ENCODE results near the gene TACC3.

Gene TACC3

GRCh38 chr4:1760521-1761071 is 39.3 kb downstream of the TACC3 start:
- DNase-seq (ENCODE audit: low spot score), result no peak

DNA sequence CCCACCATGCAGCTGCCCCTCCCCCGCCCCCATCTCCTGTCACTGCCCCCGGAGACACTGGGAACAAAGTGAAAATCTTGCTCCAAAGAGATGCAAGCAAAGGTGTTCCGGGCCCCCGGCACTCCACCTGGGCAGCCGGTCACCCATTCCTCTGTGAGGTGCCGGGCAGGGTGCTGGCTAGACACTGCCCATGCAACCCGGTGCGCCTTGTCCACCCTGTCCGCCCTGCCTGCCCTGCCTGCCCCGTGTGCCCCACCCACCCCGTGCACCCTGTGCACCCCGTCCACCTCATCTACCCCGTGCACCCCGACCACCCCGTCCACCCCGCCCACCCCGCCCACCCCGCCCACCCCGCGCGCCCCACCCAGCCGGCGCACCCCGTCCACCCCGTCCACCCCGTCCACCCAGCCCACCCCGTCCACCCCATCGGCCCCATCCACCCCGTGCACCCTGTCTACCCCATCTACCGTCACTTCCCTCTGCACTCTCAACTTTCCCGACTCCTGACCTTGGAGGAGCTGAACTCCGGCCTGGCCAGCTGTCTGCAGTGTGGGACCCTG is 39.9 kb downstream of the TACC3 start:
- no peak for DNase-seq (ENCODE audit: low spot score)

DNA sequence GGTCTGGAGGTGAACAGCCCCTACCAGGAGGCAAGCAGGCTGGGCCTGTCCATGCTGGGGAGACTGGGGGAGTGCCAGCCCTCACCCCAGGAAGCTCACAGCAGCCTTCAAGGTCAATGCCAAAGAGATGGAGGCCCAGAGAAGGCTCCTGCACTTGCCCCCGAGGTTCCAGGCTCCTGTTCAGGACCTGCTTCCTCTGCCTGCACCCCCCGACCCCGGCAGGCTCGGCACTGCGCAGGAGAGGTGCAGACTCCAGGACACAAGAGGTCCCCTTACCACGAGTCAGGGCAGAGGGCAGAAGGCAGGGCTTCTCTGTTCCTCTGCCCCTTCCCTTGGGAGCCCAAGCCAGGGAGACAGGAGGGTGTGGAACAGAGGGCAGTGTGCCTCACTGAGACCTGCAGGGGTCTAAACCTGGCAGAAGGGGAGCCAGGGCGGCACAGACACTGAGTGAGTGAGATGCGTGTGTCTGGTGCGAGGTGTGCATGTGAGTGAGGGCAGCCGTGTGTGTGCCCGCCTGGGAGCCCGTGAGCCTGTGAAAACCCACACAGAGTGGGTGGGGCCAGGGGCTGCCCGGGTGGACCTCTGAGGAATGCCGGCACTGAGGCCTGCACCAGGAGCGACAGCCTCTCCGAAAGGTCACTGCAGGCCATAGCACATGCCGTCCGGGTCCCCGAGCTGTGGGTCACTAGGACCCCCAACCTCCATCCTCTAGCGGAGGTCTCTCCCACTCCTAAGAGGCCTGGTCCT is 41.1 kb downstream of the TACC3 start:
- DNase-seq (ENCODE audit: low spot score), result no peak

DNA sequence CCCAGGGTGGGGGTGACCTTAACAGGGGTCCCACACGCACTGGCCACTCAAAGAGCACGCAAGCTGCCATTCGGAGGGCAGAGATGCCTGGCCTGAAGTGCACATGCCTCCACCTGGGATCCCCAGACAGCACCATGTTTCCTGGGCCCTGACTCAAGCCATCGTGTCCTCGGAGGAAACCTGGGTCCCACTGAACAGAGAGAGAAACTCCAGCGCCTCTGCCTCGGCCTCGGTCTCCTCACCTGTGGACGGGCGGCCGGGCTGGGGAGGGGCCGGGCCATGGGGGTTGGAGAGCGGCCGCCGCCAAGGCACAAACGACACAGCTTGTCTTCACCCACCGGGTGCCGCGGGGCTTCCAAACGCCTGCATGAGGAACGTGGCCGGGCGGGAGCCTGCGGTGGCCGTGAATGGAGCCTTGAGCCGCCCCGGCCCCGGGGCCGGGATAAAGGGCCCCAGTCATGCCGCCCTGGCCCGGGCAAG is 41.8 kb downstream of the TACC3 start:
- DNase-seq (ENCODE audit: low spot score), result no peak

GRCh38 chr4:1763550-1764080 is 42.3 kb downstream of the TACC3 start:
- DNase-seq (ENCODE audit: low spot score), result peak; percentile 37

DNA sequence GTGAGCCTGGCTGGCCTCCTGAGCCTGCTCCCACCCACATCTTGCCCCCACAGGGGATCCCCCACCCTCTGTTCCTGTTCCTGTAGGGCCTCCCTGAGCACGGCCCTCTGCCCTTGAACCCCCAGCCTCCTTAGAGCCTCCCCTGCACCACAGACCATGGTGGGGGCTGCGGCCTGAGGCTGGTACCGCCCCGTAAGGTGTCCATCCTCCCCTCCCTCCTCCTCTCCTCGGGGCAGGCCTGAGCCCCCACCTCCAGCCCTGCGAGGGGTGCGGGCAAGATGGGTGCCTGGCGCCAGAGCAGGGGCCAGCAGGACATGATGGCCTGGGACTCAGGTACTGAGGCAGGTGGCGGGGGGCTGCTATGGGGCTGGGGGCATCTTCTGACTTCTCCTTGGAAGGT is 43.3 kb downstream of the TACC3 start:
- DNase-seq (ENCODE audit: low spot score), result no peak

GRCh38 chr4:1765409-1766072 is 44.2 kb downstream of the TACC3 start:
- peak; percentile 30 for DNase-seq (ENCODE audit: low spot score)

GRCh38 chr4:1766106-1767060 is 45.1 kb downstream of the TACC3 start:
- no peak for DNase-seq (ENCODE audit: low spot score)

DNA sequence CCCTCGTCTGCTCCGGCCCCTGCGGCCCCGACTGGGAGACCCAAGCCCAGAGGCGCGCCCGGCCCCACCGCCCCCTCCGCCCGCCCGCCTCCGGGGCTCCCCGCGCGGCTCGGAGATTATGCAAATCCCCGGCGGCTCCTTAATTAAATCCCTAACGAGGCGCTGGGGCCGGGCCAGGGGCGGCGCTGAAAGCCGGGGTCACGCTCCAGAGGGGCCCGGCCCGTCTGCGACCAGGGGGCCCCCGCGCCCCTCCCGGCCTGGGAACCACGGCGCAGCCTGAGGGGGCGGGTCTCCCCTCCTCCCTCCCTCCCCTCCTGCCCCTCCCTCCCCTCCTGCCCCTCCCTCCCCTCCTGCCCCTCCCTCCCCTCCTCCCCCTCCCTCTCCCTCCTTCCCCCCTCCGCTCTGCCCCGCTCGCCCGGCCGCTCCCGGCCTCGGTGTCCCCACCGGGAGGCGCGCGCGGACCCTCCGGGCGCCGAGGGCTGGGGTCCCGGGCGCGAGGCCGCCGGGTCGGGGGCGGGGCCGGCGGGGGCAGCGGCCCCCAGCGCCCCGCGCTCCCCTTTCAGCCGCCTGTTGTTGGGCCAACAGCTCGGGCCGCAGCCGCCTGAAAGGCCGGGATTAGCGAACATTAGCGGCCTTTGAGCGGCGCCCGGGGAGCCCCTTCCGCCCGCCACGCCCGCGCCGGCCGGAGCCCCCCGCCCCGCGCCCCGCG is 45.9 kb downstream of the TACC3 start:
- no peak for DNase-seq (ENCODE audit: low spot score)

DNA sequence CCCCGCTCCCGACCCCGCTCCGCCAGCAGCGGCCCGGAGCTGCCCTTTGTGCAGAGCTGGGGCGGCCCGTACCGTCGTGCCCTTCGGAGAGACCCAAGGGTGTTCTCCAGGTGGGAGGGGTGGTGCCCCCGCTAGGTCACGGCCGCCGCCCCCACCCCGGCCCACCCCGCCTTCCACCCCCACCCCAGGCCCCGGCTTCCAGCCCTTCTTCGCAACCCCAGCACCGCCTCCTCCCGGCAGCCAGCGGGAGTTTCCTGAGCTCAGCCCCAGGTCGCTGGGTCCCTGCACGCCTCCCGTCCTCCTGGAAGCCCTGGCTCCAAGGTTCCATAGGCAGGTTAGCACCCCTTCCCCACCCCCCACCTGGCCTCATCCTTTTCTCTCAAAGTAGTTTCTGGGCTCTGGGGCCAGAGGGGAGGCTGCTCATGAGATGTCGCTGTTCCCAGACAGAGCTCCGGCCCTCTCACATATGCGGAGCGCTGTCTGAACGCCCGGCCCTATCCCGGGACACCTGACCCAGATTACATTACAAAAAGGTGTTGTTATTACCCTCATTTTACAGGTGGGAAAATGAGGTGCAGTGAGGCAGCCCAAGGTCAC is 46.5 kb downstream of the TACC3 start:
- DNase-seq (ENCODE audit: low spot score), result peak; percentile 59

GRCh38 chr4:1768367-1769034 is 47.2 kb downstream of the TACC3 start:
- no peak for DNase-seq (ENCODE audit: low spot score)

GRCh38 chr4:1769692-1770091 is 48.4 kb downstream of the TACC3 start:
- no peak for DNase-seq (ENCODE audit: low spot score)

DNA sequence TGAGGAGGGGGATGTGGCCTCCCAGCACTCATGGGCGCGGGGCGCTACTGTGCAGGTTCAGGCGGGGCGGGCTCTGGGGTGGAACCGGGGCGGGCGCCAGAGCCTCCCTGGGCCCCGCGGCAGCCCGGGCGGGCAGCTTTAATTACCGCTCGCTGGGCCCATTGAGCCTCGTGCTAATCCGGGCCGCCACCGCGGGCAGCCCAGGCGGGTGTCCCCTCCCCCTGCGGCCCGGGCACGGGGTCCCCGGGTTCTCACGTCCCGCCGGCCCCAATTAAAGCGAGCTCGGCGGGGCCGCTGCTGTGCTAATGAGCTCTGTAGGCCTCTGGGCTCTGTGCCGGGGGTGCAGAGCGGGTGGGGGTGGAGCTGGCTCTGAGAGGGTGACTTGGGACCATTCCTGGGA is 48.9 kb downstream of the TACC3 start:
- no peak for DNase-seq (ENCODE audit: low spot score)

DNA sequence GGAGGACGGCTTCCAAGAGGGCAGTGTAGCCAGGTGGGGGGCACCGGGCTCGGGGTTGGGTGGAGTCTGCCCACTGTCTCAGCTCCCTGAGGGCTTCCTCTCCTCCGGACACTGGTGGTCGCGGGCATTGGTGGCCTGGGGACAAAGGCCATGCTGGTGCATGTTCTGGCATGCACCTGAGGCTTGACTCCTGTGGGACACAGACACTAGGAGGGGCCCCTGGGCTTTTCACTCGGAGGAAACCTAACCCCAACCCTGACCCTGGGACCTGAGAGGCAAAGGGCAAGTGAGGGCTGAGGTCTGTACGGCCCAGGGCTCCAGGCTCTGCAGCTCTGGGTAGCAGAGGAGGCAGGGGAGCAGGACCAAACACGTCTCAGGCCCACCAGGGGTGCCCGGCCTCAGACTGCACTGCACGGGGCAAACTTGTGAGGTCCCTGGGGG is 49.5 kb downstream of the TACC3 start:
- no peak for DNase-seq (ENCODE audit: low spot score)

GRCh38 chr4:1771555-1772305 is 50.4 kb downstream of the TACC3 start:
- no peak for DNase-seq (ENCODE audit: low spot score)

GRCh38 chr4:1772853-1773538 is 51.7 kb downstream of the TACC3 start:
- DNase-seq (ENCODE audit: low spot score), result no peak

DNA sequence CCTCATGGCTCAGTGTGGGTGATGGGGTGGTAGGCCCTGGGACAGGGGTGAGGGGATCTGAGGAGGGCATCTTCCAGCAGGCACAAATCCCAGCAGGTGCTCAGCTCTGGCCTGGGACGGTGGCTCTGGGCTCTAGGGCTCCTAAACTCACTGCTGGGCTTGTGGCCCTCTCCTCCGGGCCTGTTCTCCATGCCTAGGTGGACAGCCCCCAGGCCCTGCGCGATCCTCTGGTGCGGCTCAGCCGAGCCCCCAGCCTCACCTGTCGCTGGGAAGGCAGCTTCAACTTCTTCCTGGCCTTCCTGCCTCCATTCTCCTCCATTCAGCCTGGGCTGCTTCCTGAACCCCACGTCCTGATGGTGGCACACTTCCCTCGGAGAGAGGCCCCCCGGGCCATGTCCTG is 52.4 kb downstream of the TACC3 start:
- DNase-seq (ENCODE audit: low spot score), result no peak

GRCh38 chr4:1775731-1776500 is 54.6 kb downstream of the TACC3 start:
- peak; percentile 76 for DNase-seq (ENCODE audit: low spot score)

Measured in kidney tubule cell (primary cell).